HepG2 (cell line): ENCODE data around the gene BCL2L1. TPM values are rescaled to one million over a fixed set of nuclear protein-coding genes. Genes with fewer than 3 reads are reported as not detected.

ENCODE experiments used
- CCDC6 ChIP-seq: sonication (generic); formaldehyde crosslinking; IDR thresholded peaks from 2 replicates; pipeline ENCODE4 v1.8.1; 2022; ENCODE audit warnings: mild to moderate bottlenecking, missing genetic modification reagents, moderate library complexity
- FOSL2 ChIP-seq: sonication (generic); formaldehyde crosslinking; IDR thresholded peaks from 2 replicates; pipeline ENCODE4 v1.4.0; 2020; ENCODE audit warnings: missing genetic modification reagents
- MTA3 ChIP-seq: sonication (generic); formaldehyde crosslinking; IDR thresholded peaks from 2 replicates; pipeline ENCODE4 v1.4.0; 2020; ENCODE audit warnings: missing genetic modification reagents
- PRMT3 ChIP-seq: sonication (generic); formaldehyde crosslinking; IDR thresholded peaks from 2 replicates; pipeline ENCODE4 v1.8.1; 2022; ENCODE audit warnings: low read depth, mild to moderate bottlenecking, moderate library complexity, missing genetic modification reagents, borderline replicate concordance
- RARA ChIP-seq: IDR thresholded peaks from 2 replicates; pipeline ENCODE4 v1.6.1; 2016; ENCODE audit warnings: missing genetic modification reagents, missing compliant biosample characterization
- SP1 ChIP-seq, 2 experiments: fragments of 450-650 bp in 1 of 2; sonication (generic) in 1 of 2; formaldehyde crosslinking in 1 of 2; IDR thresholded peaks; 2 replicates each; pipeline versions ENCODE4 v1.4.0 to v1.6.1; 2016 to 2020; ENCODE audit warnings: missing genetic modification reagents in 1 of 2
- ZBTB37 ChIP-seq: sonication (generic); formaldehyde crosslinking; IDR thresholded peaks from 2 replicates; pipeline ENCODE4 v1.4.0; 2020; ENCODE audit warnings: mild to moderate bottlenecking, missing genetic modification reagents
- ZFAT ChIP-seq: sonication (generic); formaldehyde crosslinking; conservative IDR thresholded peaks from 2 replicates; pipeline ENCODE4 v1.8.1; 2023; ENCODE audit warnings: missing genetic modification reagents, inconsistent platforms
- ZNF143 ChIP-seq: sonication (generic); formaldehyde crosslinking; IDR thresholded peaks from 2 replicates; pipeline ENCODE4 v1.4.0; 2020; ENCODE audit warnings: missing genetic modification reagents
- ZNF331 ChIP-seq: sonication (generic); formaldehyde crosslinking; IDR thresholded peaks from 2 replicates; pipeline ENCODE4 v1.4.0; 2020; ENCODE audit warnings: missing genetic modification reagents
- ZNF337 ChIP-seq: sonication (generic); formaldehyde crosslinking; IDR thresholded peaks from 2 replicates; pipeline ENCODE4 v1.5.1; 2020; ENCODE audit warnings: missing genetic modification reagents, low read depth, mild to moderate bottlenecking, borderline replicate concordance
- ZNF460 ChIP-seq: sonication (generic); formaldehyde crosslinking; IDR thresholded peaks from 2 replicates; pipeline ENCODE4 v1.5.1; 2020; ENCODE audit warnings: missing genetic modification reagents, mild to moderate bottlenecking, borderline replicate concordance
- ZNF607 ChIP-seq: sonication (generic); formaldehyde crosslinking; IDR thresholded peaks from 2 replicates; pipeline ENCODE4 v1.5.1; 2020; ENCODE audit warnings: missing genetic modification reagents, mild to moderate bottlenecking, borderline replicate concordance
- polyA plus RNA-seq, 8 experiments: library from polyadenylated mRNA; depleted of rRNA in 3 of 8; stranded (reverse) in 7 of 8; unstranded in 1 of 8; fragments of >200 nt; fragmentation: Illumina TruSeq in 4 of 8; extraction: Trizol in 4 of 8; gene quantifications; 2 replicates each; pipeline versions ENCODE4 v1.2.1 to v1.2.3, GENCODE V29; 2011 to 2016; ENCODE audit warnings: low read depth in 4 of 8, missing spikeins in 1 of 8, mixed read lengths in 1 of 8; ENCODE audit not compliant: insufficient read depth in 1 of 8
- total RNA-seq, 5 experiments: library from RNA; depleted of rRNA; stranded (reverse); fragments of >200 nt; fragmentation: Illumina TruSeq; extraction: Trizol; gene quantifications; 2 replicates each; pipeline ENCODE4 v1.2.3, GENCODE V29; 2016; ENCODE audit warnings: low read depth in 1 of 5
- TF ChIP-seq, protein P1 (sequence below): IDR thresholded peaks from 2 replicates; pipeline ENCODE4 v1.6.1; 2016; ENCODE audit warnings: mild to moderate bottlenecking, missing biosample characterization, missing genetic modification reagents
- TF ChIP-seq, protein P2 (sequence below): sonication (generic); formaldehyde crosslinking; IDR thresholded peaks from 2 replicates; pipeline ENCODE4 v1.8.1; 2023; ENCODE audit warnings: mild to moderate bottlenecking, inconsistent platforms, moderate library complexity, missing genetic modification reagents, borderline replicate concordance
- TF ChIP-seq, protein P3 (sequence below): sonication (generic); formaldehyde crosslinking; IDR thresholded peaks from 2 replicates; pipeline ENCODE4 v1.4.0; 2020; ENCODE audit warnings: missing genetic modification reagents
- TF ChIP-seq, protein P4 (sequence below): sonication (generic); formaldehyde crosslinking; IDR thresholded peaks from 2 replicates; pipeline ENCODE4 v1.4.0; 2020; ENCODE audit warnings: missing genetic modification reagents

Gene BCL2L1
- total and polyA plus RNA-seq, 2 of the 13 experiments (the other 11 are each of a cell fraction or from before 2014, with no cell fraction given), result 164 to 258 TPM

- 0 out of 2 replicates have a peak, but pooled peaks have one; percentile 49 for TF ChIP-seq ZBTB37 (CRISPR knock-in tag)
- TF ChIP-seq ZNF607, result peak; percentile 91; the same call in 1 of the 2 replicates
- TF ChIP-seq SP1 (IDR thresholded peaks at IDR 0.05), result no peak
- TF ChIP-seq SP1 (CRISPR knock-in tag; IDR thresholded peaks at IDR 0.05), result peak; percentile 41; the same call in 1 of the 2 replicates
- TF ChIP-seq, protein P1, sequence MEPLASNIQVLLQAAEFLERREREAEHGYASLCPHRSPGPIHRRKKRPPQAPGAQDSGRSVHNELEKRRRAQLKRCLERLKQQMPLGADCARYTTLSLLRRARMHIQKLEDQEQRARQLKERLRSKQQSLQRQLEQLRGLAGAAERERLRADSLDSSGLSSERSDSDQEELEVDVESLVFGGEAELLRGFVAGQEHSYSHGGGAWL (CRISPR knock-in tag), result peak; percentile 71; the same call in 1 of the 2 replicates
- TF ChIP-seq, protein P2, sequence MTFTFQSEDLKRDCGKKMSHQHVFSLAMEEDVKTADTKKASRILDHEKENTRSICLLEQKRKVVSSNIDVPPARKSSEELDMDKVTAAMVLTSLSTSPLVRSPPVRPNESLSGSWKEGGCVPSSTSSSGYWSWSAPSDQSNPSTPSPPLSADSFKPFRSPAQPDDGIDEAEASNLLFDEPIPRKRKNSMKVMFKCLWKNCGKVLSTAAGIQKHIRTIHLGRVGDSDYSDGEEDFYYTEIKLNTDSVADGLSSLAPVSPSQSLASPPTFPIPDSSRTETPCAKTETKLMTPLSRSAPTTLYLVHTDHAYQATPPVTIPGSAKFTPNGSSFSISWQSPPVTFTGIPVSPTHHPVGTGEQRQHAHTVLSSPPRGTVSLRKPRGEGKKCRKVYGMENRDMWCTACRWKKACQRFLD, result 0 out of 2 replicates have a peak, but pooled peaks have one; percentile 9
- peak; percentile 84 for TF ChIP-seq FOSL2
- TF ChIP-seq, protein P3, sequence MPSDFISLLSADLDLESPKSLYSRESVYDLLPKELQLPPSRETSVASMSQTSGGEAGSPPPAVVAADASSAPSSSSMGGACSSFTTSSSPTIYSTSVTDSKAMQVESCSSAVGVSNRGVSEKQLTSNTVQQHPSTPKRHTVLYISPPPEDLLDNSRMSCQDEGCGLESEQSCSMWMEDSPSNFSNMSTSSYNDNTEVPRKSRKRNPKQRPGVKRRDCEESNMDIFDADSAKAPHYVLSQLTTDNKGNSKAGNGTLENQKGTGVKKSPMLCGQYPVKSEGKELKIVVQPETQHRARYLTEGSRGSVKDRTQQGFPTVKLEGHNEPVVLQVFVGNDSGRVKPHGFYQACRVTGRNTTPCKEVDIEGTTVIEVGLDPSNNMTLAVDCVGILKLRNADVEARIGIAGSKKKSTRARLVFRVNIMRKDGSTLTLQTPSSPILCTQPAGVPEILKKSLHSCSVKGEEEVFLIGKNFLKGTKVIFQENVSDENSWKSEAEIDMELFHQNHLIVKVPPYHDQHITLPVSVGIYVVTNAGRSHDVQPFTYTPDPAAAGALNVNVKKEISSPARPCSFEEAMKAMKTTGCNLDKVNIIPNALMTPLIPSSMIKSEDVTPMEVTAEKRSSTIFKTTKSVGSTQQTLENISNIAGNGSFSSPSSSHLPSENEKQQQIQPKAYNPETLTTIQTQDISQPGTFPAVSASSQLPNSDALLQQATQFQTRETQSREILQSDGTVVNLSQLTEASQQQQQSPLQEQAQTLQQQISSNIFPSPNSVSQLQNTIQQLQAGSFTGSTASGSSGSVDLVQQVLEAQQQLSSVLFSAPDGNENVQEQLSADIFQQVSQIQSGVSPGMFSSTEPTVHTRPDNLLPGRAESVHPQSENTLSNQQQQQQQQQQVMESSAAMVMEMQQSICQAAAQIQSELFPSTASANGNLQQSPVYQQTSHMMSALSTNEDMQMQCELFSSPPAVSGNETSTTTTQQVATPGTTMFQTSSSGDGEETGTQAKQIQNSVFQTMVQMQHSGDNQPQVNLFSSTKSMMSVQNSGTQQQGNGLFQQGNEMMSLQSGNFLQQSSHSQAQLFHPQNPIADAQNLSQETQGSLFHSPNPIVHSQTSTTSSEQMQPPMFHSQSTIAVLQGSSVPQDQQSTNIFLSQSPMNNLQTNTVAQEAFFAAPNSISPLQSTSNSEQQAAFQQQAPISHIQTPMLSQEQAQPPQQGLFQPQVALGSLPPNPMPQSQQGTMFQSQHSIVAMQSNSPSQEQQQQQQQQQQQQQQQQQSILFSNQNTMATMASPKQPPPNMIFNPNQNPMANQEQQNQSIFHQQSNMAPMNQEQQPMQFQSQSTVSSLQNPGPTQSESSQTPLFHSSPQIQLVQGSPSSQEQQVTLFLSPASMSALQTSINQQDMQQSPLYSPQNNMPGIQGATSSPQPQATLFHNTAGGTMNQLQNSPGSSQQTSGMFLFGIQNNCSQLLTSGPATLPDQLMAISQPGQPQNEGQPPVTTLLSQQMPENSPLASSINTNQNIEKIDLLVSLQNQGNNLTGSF (CRISPR knock-in tag), result 0 out of 2 replicates have a peak, but pooled peaks have one; percentile 63
- TF ChIP-seq MTA3 (CRISPR knock-in tag), result no peak
- peak; percentile 91 for TF ChIP-seq ZNF331
- no peak for TF ChIP-seq ZNF337 (CRISPR knock-in tag)
- TF ChIP-seq PRMT3 (CRISPR knock-in tag), result peak; percentile 93; the same call in 1 of the 2 replicates
- TF ChIP-seq ZNF460 (CRISPR knock-in tag), result peak; percentile 46; the same call in 1 of the 2 replicates
- TF ChIP-seq, protein P4, sequence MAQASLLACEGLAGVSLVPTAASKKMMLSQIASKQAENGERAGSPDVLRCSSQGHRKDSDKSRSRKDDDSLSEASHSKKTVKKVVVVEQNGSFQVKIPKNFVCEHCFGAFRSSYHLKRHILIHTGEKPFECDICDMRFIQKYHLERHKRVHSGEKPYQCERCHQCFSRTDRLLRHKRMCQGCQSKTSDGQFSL (CRISPR knock-in tag), result peak; percentile 71; the same call in 1 of the 2 replicates
- peak; percentile 92 for TF ChIP-seq RARA (CRISPR knock-in tag)
- TF ChIP-seq ZNF143, result peak; percentile 34; the same call in 1 of the 2 replicates
- TF ChIP-seq ZFAT, result no peak
- peak; percentile 64; the same call in 1 of the 2 replicates for TF ChIP-seq CCDC6 (CRISPR knock-in tag)
Measured at GRCh38 chr20:31720486-31721407, 1.9 kb downstream of the BCL2L1 start (continued).
